T-helper 1 cell (primary cell): ENCODE data around the gene OR6S1.
"Not testable (repeated sequence)": the region's sequence is repeated elsewhere in the genome, so short reads cannot be mapped to it uniquely, and the experiment has no call there.

Experiments used
- DNase-seq, 5 donors: peaks; one replicate each; pipeline ENCODE4 v3.0.0-alpha.2; 2012 to 2020

Gene OR6S1

DNA sequence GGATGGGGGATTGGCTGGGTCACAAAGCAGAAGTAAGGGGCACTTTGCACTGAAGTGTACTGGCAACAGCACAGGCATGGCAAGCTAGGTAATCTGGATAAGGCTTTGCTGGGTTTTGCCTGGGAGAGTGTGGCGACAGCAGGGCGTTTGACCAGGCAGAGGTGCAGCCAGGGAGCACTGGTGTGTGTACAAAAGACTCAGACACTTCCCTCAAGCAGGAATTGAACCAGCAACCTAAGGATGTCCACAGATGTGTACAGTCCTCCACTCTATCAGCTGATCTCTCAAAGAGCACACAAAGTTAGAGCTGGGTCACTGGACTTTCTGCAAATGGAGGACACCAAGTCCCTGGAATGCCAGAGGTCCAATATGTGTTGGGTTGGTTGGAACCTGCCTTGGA, 27.5 kb upstream of the OR6S1 start:
- DNase-seq, result no peak

DNA sequence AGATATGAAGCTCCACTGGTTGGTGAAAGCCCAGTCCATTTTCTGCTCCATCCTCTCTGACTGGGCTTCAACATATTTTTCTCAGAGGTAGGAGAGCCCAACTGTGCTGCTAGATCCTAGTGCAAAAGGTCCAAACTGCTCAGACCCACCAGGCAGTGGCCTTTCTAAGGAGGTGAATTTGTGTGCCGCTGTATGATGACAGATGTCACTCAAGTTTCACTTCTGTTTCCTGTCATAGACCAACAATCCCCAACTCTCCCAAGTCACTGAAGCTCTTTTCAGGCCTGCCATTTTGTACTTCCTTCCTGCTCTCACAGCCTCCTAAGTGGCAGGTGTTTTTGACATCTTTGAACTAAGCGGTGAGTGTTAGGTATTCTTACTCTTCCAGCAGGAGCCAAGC, 26.5 kb upstream of the OR6S1 start:
- DNase-seq, result peak in 1 of 5 donors; percentile 85

DNA sequence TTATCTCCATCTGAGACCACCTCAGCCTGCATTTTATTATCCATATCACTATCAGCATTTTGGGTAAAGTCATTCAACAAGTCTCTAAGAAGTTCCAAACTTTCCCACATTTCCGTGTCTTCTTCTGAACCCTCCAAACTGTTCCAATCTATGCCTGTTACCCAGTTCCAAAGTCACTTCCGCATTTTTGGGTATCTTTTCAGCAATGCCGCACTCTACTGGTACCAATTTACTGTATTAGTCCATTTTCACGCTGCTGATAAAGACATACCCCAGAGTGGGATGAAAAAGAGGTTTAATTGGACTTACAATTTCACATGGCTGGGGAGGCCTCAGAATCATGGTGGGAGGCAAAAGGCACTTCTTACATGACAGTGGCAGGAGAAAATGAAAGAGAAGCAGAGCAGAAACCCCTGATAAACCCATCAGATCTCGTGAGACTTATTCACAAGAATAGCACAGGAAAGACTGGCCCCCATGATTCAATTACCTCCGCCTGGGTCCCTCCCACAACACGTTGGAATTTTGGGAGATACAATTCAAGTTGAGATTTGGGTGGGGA, 25.0 kb upstream of the OR6S1 start:
- DNase-seq, result not testable (repeated sequence)

DNA sequence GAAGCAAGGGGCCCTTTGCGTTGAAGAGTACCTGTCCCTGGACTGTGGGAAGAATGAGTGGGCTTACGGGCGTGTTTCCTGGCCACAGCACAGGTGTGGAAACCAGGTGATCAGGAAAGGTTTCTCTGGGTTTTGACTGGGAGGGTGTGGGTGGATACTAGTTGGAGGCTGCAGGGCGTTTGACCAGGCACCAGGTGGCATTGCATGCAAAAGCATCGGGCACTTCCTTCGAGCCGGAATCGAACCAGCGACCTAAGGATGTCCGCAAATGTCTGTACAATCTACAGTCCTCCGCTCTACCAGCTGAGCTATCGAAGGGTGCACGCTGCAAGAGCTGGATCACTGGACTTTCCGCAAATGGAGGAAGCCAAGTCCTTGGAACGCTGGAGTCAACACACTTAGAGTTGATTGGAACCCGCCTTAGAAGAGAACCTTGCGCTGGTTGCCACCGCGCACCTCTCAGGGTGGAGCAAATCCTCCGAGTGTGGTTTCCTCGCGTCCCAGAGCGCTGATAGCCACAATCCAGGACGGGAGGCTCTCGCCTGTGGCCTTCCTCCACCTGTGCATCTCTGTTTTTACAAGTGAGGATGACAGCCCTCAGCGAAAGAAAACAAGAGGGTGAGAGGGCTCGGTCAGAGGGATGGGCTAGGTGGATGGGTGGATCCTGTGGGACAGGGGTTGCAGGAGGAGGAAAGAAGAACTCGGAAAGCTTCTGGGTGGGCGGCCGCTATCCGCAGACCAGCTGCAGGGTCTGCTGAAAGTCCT, 21.7 kb upstream of the OR6S1 start:
- DNase-seq, result peak; percentile 48 to 88 (median 66)

DNA sequence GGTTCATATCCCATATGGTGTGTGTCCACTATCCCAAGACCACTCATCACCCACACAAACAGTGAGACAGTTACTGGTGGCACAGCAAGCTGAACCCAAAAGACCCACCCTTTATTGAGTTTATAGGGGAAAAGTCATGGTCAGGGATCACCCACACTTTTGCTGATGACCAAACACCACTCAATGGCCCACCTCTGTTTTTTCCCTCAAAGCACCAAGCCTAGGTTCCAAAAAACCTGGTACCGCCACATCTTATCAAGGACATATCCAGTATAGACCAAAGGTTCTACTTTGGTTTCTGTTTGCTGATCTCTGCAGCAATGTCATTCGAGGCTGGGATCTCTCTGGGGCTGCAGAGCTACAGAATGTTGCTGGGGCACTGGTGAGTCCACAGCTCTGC, 19.7 kb upstream of the OR6S1 start:
- DNase-seq, result no peak

DNA sequence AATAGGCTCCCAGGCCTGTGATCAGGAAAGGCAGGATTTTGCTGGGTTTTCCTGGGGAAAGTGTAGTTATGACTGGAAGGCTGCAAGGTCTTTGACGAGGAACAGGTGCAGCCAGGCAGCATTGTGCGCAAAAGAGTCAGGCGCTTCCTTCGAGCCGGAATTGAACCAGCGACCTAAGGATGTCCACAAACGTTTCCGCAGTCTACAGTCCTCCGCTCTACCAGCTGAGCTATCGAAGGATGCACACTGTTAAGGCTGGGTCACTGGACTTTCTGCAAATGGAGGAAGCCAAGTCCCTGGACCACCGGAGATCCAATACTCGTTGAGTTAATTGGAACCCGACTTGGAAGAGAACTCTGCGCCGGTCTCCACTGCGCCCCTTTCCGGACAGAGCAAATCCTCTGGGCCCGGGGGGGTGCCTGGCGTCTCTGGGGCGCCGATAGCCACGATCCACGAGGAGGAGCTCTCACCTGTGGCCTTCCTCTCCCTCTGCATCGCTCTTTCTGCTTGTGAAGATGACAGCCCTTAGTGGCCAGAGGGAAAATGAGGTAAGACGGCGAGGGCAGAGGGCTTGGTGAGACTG, 18.4 kb upstream of the OR6S1 start:
- no peak for DNase-seq

DNA sequence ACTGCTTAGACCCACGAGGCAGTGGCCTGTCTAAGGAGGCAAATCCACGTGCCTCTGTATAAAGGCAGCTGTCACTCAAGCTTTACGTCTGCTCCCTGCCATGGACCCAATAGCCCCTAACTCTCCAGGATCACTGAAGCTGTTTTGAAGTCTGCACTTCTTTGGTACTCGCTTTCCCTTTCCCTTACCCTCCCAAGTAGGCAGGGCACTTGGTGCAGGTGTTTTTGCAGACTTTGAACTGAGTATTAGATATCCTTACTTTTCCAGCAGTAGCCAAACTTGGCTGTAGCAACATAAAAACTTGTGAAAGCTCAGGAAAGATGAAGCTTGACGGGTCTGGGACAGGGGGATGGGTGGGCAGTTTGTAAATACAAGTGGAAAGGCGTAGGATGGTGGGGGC, 17.8 kb upstream of the OR6S1 start:
- no peak for DNase-seq

DNA sequence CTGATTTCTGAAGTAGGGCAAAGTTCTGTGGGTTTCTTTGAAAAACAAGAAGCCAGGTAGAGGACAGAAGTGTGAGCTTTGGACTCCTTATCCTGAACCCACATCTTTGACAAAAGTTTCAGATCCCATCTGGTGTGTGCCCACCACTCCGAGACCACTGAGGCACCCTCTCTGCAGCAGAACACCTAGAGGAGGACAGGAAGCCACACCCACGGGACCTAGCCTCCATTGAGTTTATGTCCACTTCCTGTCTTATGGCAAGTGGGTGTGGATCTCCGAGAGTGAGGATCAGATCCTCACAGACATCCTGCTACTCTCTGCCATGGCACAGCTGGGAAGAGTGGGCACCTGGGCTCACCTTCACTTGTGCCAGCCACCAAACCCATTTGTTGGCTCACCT, 16.8 kb upstream of the OR6S1 start:
- DNase-seq, result no peak

DNA sequence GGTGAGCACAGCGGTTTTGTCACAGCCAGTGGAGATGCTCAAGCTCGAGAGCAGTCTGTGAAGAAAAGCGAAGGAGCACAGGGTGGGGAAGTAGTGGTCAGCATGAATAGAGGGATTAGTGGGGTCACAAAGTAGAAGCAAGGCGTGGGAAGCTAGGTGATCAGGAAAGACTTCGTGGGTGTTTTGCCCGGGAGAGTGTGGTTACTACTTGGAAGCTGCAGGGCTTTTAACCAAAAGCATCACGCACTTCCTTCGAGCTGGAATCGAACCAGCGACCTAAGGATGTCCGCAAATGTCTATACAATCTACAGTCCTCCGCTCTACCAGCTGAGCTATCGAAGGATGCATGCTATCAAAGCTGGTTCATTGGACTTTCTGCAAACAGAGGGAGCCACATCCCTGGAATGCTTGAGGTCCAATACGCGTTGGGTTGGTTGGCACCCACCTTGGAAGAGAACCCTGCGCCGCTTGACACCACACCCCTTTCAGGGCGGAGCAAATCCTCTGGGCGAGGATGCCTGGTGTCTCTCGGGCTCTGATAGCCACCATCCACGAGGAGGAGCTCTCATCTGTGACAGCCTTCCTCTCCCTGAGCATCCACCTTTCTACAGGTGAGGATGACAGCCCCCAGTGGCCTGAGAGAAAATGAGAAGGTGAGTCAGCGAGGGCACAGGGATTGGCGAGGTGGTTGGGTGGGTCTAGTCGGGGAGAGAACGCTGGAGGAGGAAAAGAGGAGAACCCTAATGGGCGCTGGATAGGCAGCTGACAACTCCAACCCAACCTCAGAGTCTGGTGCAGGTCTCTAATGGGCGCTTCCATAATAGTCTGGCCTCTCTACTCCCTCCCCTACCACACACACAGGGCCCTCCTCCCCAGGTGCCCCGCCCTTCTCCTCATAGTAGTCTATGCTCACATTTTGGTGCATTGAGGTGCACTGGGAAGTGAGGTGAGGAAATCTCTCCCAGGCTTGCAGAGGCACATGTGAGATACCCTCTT, 16.0 kb upstream of the OR6S1 start:
- peak in 1 of 5 donors; percentile 15 for DNase-seq

DNA sequence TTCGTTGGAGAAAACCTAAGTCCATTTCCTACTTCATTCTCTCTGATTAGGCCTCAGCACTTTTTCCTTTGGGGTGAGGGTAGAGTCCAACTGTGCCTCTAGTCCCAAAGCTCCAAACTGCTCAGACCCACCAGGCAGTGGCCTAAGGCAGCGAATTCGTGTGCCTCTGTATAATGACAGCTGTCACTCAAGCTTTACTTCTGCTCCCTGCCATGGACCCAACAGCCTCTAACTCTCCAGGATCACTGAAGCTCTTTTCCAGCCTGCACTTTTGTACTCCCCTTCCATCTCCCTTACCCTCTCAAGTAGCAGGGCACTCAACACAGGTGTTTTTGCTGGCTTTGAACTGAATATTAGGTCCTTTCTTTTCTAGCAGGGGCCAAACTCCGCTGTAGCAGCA, 14.8 kb upstream of the OR6S1 start:
- DNase-seq, result no peak

DNA sequence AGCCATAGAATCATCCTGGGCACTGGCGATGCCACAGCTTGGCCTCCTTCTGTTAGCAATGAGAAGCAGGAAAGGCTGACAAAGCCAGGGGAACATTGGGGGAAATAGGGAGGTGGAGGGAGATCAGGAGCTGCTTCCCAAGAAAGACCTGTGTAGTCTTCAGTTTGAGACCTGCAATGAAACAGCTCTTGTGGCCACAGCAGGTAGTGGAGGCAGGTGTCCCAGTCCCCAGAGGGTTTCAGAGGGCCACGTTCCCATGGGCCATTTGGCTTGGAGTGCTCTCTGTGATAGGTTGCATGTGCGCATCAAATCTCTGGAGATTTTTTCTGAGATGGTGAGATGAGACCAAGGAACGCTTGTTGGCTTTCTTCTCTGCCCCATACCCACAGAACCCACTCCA, 14.4 kb upstream of the OR6S1 start:
- DNase-seq, result no peak

DNA sequence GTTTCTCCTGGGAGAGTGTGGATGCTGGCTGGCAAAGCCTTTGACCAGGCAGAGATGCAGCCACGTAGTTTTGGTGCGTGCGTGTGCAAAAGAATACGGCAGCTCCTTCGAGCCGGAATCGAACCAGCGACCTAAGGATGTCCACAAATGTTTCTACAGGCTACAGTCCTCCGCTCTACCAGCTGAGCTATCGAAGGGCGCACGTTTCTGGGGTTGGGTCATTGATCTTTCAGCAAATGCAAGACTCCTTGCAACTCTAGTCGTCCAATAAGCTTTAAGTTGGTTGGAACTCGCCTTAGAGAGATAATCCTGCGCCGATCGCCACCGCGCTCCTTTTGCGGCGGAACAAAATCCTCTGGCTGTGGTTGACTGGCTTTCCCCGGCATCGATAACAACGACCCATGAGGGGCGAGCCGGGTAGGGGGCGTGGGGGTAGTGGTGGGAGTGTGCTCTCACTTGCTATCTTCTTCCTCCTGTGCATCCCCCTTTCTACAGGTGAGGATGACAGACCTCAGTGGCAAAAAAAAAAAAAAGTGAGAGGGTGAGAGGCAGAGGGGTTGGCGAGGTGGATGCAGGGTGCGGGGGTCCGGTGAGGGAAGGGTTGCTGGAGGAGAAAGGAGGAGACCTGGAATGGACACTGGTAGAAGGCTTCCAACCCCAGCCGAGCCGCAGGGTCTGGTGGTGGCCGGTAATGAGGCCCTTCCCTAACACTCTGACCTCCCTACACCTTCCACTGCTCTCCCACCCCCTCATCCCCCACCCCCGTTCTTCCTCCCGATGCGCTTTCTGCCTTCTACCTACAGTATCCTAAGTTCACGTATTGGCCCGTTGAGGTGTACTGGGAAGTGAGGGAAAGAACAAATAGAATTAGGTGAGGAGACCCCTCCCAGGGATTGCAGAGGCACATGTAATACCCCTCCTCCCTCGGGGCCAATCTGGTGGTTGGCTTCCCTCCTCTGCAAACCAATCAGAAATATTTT, 11.8 kb upstream of the OR6S1 start:
- peak in 1 of 5 donors; percentile 72 for DNase-seq

DNA sequence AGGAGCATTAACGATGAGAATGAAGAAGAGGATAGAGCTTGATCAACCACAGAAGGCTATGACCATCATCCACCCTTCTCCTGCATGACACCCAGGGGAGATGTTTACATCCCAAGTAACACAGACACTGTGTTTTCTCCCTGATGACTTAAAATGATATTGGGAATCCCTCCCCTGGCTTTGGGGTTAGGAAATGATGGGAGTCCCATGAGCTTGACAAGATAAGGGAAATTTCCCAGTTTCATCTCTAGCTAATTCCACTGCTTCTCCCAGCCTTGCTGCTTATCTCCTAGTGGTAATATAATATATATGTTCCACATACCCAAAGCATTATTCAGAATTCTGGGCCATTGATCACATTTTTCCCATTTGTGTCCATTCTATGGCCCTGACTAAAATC, 4.0 kb upstream of the OR6S1 start:
- DNase-seq, result no peak

DNA sequence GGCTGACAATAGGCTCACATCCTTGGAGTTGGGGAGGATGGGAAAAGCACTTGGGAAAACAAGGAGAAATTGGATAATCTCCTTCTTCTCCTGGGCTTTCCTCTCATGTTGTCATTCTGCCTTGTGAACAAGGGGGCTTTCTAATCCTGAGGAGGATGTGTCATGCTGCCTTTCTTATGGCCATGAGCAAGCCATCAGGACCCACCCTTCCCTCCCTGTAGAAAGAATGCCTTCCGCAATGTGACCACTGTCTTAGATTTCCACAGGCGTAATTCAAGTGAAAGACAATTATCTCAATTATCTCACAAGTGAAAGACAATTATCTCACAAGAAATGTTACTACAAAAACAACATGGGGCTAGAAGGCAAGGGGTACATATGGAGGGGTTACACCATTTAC, 3.0 kb upstream of the OR6S1 start:
- no peak for DNase-seq

DNA sequence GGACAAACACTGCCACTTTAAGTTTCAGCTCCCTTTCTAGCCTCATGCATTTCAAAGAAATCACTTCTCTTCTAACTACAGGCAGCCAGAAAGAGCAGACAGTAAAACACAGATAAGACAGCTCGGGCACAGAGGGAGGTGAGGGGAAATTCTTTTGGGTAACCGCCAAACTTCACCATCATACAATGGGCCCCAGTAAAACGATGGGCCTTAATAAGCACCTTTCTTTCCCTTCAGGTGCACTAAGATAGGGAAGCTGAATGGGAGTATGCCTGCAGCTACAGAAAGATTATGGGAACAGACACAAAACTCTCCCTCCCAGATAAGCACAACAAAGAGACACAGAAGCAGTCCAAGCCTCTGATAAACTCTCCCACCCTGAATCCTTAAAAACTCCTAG, 1.3 kb upstream of the OR6S1 start:
- DNase-seq, result not testable (repeated sequence)

DNA sequence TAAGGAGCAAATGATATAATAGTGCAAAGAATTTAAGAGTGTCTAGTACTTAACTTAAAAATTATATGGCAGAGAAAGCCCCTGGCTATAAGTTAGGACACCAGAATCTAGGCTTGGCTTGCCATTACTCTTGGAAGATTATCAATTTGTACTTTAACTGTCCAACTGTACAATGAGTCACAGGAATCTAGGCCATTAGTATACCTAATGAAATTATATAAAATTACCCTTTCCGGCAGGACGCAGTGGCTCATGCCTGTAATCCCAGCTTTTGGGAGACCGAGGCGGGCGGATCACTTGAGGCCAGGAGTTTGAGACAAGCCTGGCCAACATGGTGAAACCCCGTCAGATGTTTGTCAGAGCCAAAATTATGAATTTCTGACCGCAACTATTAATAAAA, 691 bp upstream of the OR6S1 start:
- DNase-seq, result no peak

DNA sequence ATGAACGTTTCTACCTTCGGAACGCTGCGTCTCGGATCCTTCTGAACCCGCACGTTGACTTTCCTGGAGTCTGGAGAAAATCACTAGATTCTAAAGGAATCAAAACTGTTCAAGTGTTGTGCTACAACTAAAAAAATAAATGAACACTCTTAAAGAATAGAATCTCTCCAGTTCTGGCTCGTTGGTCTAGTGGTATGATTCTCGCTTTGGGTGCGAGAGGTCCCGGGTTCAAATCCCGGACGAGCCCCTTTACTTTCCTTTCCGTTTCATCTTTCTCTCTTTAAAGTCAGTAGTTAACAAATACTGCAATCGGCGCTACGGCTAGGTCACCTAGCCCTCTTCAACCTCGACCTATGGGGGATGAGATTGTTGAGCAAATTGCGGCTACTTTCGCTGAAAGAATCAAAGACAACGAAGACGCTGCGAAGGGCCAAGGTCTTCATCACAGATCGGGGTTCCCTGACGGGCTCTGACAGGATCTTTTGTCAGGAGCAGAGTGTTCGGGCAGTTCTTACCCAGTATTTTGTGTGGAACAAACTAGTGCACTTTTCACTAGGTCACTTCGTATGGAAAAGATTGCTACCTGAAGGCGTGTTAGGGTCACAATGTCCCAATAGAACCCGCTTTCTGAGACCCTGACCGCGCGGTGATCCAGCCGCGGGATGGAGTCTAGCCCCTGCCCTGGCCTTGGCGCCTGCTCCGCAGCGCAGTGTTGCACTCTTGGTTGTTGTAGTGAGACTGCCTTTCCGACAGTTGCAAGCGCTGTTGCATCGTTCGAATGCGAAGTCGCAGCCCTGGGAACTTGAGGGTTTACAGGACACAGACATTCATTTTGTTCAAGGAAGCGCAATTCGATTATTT, 8.4 kb downstream of the OR6S1 start:
- DNase-seq, result peak in 3 of 5 donors; percentile 29 to 84 (median 50)

DNA sequence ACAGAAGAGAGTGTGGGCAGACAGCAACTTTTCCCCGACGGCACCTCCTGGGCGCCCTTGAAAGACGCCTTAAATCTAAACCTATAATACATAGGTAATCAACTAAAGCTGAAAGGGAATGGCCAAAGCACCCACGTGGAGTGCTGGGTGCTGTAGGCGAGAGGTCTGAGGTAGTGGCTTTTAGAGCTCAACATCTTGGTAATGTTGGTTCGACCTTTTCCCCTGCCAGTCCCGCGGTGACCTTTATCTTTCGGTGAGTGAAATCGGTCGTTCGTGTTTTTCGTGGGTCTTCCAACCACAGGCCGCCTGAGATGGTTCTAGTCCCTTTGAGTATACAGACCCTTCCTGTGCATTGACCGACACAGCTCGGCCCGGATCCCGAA, 9.1 kb downstream of the OR6S1 start:
- no peak for DNase-seq

DNA sequence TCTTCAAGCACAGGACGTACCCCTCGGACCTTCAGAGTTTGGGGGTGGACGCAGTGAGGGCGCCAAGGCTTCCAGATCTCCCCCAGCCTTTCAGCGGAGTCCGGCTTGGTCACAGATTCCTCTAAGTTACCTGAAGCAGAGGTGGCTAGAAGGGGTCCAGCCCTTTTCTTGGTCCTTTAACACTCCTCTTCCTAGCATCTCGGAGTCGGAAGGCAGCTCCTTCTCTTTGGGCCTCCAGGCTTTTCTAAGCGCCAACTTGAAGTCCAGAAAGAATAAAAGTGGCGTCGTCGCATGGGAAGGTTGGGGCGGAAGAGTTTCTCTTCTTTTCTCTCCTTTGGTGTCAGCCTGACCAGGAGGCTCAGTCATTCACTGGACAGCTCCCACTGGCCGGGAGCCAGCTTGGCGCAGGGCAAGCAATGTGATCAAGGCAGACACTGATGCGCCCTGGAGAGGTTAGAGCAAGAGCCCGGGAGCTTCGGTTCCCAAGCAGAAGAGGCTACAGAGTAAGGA, 9.6 kb downstream of the OR6S1 start:
- DNase-seq, result no peak

DNA sequence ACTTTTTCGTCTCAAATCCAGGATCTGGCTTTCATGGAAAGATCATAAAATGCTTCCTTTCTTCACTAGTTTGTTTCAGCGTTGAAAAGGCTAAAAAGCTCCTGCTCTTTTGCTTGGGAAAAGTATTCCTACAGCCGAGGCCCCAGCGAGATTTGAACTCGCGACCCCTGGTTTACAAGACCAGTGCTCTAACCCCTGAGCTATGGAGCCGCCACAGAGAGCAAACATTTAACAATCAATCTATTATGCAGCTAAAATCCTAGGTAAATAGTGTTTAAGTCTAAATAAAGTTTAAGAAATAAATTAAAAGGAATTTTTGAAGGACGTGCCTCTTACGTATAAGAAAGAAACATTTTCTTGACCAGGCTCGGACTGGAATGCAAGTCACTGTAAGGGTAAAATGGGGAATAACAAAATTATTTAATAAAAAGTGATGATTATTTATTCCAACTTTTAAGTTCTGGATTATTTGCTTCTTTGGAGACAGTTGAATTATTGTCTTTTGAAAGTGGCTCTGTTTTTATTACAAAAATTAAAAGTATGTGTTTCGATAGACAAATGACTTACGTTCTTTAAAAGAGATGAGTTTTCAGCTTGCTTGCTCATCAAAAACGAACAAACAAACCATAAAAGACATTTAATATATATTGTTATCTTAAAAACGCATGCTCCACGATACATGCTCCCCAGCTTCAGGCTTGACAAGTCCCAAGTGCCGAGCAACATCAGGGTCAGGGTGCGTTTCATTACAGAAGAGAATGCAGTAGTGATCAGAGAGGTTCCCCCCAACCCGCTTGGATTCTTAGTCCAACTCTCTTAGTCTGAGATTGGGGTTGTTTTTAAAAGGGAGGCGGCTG, 10.2 kb downstream of the OR6S1 start:
- DNase-seq, result peak in 2 of 5 donors; percentile 35 to 49
